Measurements from ENCODE around the gene PIAS2. TPM values are rescaled to one million over a fixed set of nuclear protein-coding genes. Genes with fewer than 3 reads are reported as not detected.

The PIAS2 gene
- polyA plus RNA-seq, 1 experiment, result 5.6 TPM

DNA sequence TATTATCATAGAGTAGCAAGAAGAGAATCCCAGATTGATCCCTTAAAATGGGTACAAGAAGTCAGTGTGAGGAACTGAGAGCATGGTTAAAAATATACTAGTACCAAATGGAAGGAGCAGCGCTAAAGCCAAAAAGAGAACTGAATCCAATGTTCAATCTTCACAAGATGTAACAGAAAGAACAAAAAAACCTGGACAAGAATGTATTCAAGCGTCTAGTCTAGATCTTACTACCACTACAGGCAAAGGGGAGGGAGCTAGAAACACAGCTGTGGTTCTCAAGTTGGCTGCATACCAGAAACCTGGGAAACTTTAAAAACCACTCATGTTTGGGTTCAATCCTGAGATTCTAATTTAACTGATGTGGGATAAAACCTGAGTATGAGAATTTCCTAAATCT, 57.5 kb downstream of the PIAS2 start:
- Histone ChIP-seq H3K4me3 (ENCODE audit: low read depth, low read length) (no peak overlapping the region), H3K36me3 (ENCODE audit: control insufficient read depth, insufficient read depth, low read length) (no peaks in the 10 kb centered on the region), H3K27me3 (ENCODE audit: control insufficient read depth, insufficient read depth, low read length) (no peaks in the 10 kb centered on the region)
- no peak for TF ChIP-seq CTCF (IDR thresholded peaks at IDR 0.05; ENCODE audit: insufficient read depth, low read depth, low read length)
- ChIA-PET POLR2A (interaction anchor here (0.6 kb wide), 1 partner anchor 18 kb away, joined by 4 read pairs; no protein-coding TSS in a partner anchor), CTCF (interaction anchor here (0.7 to 1.0 kb wide), 2 partner anchors 19 to 67 kb away, joined by 3 to 4 read pairs; no protein-coding TSS in a partner anchor)
- DNase-seq (ENCODE audit: low read depth), result no peak

GRCh38 chr18:46858290-46858689, 59.0 kb downstream of the PIAS2 start:
- ChIA-PET POLR2A (no interaction called here), CTCF (no interaction called here)
- no peak overlapping the region for H3K4me3 ChIP-seq (ENCODE audit: low read depth, low read length)
- DNase-seq (ENCODE audit: low read depth), result no peak
- H3K36me3 ChIP-seq (ENCODE audit: control insufficient read depth, insufficient read depth, low read length), result no peaks in the 10 kb centered on the region
- no peak for TF ChIP-seq CTCF (IDR thresholded peaks at IDR 0.05; ENCODE audit: insufficient read depth, low read depth, low read length)
- H3K27me3 ChIP-seq (ENCODE audit: control insufficient read depth, insufficient read depth, low read length), result no peaks in the 10 kb centered on the region

DNA sequence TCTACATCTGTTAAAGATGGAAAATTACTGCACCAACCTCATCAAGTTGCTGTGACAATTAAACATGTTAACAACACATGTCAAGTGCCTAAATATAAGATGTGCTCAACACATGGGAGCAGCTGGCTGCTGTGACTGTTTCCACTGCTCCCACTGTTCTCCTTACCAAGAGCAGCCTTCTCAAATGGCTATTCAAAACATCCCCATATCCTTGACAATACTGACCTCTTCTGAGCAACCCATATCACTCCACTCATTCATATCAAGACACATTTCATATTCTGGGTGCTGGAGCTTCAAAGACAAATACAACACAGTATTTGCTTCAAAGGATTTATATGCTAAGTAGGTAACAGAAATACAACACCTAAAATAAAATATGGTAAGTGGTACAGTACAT, 60.3 kb downstream of the PIAS2 start:
- Histone ChIP-seq H3K4me3 (ENCODE audit: low read depth, low read length) (no peak overlapping the region), H3K27me3 (ENCODE audit: control insufficient read depth, insufficient read depth, low read length) (no peaks in the 10 kb centered on the region), H3K36me3 (ENCODE audit: control insufficient read depth, insufficient read depth, low read length) (no peaks in the 10 kb centered on the region)
- DNase-seq (ENCODE audit: low read depth), result no peak
- POLR2A ChIA-PET, result no interaction called here
- CTCF ChIA-PET, result no interaction called here
- TF ChIP-seq CTCF (IDR thresholded peaks at IDR 0.05; ENCODE audit: insufficient read depth, low read depth, low read length), result no peak

DNA sequence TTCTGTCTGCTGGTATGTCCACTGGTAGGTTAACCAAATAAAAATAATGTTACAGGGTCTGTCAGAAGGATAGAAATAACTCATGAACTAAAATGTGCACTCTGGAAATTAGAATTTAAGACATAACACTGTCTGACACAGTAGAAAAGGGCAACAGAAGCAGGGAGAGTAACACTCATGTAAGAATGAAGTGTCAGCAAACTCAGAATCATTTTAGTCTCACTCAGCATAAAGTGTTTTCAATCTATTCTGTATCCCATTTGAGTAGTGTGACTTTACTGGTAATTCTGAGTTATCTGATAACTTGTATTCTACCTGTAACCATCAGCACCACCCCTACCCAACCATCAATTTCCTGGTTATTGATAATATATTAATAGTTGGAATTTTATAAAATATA, 68.3 kb downstream of the PIAS2 start:
- H3K4me3 ChIP-seq (ENCODE audit: low read depth, low read length), result no peak overlapping the region
- ChIA-PET POLR2A (interaction anchor here (0.6 kb wide), 1 partner anchor 132 kb away, joined by 3 read pairs; no protein-coding TSS in a partner anchor), CTCF (interaction anchor here (0.6 kb wide), 1 partner anchor 21 kb away, joined by 3 read pairs; no protein-coding TSS in a partner anchor)
- TF ChIP-seq CTCF (IDR thresholded peaks at IDR 0.05; ENCODE audit: insufficient read depth, low read depth, low read length), result no peak
- H3K27me3 ChIP-seq (ENCODE audit: control insufficient read depth, insufficient read depth, low read length), result no peaks in the 10 kb centered on the region
- DNase-seq (ENCODE audit: low read depth), result no peak
- H3K36me3 ChIP-seq (ENCODE audit: control insufficient read depth, insufficient read depth, low read length), result peaks cover 2% of the 10 kb centered on the region

- ChIA-PET CTCF (no interaction called here), POLR2A (no interaction called here)
- no peak for TF ChIP-seq CTCF (IDR thresholded peaks at IDR 0.05; ENCODE audit: insufficient read depth, low read depth, low read length)
- Histone ChIP-seq H3K36me3 (ENCODE audit: control insufficient read depth, insufficient read depth, low read length) (0 out of 2 replicates have a peak, but pooled peaks cover 1% of the 10 kb centered on the region), H3K27me3 (ENCODE audit: control insufficient read depth, insufficient read depth, low read length) (no peaks in the 10 kb centered on the region), H3K4me3 (ENCODE audit: low read depth, low read length) (no peak overlapping the region)
- no peak for DNase-seq (ENCODE audit: low read depth)
Measured at GRCh38 chr18:46843372-46843771, 73.9 kb downstream of the PIAS2 start.
